T47D (cell line): ENCODE results near the gene ADPRHL1.

ENCODE experiments used
- DNase-seq, 2 experiments: peaks; one replicate each; pipeline versions ENCODE4 v3.0.0 to v3.0.0-alpha.2; 2011 to 2012; ENCODE audit warnings: low read depth in 1 of 2, low spot score in 1 of 2
- JUND ChIP-seq: IDR thresholded peaks from 2 replicates; pipeline ENCODE4 v1.6.1; 2012; ENCODE audit warnings: low read depth
- in situ Hi-C: cut with HindIII; loops from 2 replicates; pipeline ENCODE4 v1.10.0; 2016; ENCODE audit warnings: low sequenced_read_pairs, low pct_unique_long_range_greater_than_20kb

Gene ADPRHL1

GRCh38 chr13:113353254-113353653 is 100.0 kb downstream of the ADPRHL1 start:
- TF ChIP-seq JUND: no peak
- in situ Hi-C loops: no loop called here
- no peak for DNase-seq

DNA sequence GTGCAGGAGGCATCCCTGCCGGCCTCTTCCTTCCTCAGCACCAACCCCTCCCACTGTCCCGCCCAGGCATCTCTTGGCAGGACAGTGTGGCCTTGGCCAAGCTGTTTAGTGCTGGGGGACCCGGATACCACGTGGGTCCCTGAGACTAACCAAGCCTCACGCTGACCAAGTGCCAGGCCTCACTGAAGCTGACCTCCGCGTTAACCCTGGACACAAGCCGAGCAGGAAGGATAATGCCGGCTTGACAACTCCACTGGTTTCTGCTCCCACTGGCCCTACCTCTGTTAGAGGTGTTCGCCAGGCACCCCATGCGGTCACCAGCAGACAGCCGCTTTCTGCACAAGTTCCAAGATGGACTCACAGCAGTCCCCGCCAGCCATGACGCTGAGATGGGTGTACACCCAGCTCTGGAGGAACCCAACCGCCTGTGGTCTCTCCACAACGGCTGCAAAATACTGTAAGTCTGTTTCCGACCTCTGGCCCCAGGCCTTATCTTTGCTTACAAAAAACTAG is 101.7 kb downstream of the ADPRHL1 start:
- in situ Hi-C loops: no loop called here
- no peak for DNase-seq
- no peak for TF ChIP-seq JUND

- DNase-seq: no peak
- in situ Hi-C loops: no loop called here
- no peak for TF ChIP-seq JUND
Observed at GRCh38 chr13:113350938-113351335, 102.4 kb downstream of the ADPRHL1 start.

DNA sequence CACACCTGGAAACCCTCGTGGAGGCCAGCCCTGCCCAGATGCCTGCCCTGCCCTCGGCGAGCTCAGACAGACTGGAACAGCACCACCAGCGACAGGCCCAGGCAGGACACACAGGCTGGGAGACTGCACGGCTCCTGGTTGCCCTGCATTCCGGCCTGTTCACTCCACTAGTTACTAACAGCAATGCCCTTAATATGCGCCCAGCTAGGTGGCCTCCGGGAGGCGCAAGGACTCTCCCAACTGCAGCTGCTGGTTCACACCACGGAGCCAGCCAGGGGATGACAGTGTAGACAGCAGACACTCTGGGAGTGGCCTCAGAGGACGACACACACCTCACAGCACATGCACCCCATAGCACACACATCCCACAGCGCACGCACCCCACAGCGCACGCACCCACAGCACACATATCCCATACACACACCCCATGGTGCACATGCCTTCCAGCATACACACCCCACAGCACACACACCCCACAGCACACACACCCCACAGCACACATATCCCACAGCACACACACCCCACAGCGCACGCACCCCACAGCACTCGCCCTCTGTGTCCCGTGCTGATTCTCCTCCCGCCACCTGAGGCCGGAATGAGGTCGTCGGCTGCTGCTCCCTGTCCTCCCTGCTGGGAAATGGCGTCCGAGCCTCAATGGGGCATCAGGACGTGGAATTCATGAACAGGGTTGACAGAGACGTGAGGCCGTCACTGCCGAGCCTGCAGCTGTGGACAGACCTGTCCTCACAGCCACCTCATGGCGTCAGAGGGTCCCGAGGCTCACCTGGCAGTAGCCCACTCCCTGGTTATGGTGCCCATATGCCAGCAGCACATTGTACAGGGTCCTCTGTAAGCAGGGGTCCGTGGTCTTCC is 103.0 kb downstream of the ADPRHL1 start:
- DNase-seq: no peak
- TF ChIP-seq JUND: no peak
- in situ Hi-C loops: no loop called here
